DMS153 (cell line): ENCODE data around the gene KCNH5.
A peak's percentile ranks its signal among the peaks of the same experiment; 100 is the strongest.

ENCODE experiments used
- DNase-seq: peaks from one replicate; lab custom pipeline; 2025; lab: John Stamatoyannopoulos, UW

The KCNH5 gene

GRCh38 chr14:62739647-62740046, 305.6 kb downstream of the KCNH5 start:
- DNase-seq, result no peak

- DNase-seq, result no peak
Measured at GRCh38 chr14:62736048-62737043, 308.9 kb downstream of the KCNH5 start.

GRCh38 chr14:62734831-62735230, 310.4 kb downstream of the KCNH5 start:
- no peak for DNase-seq

GRCh38 chr14:62722406-62722805, 322.9 kb downstream of the KCNH5 start:
- no peak for DNase-seq

GRCh38 chr14:62718629-62719028, 326.6 kb downstream of the KCNH5 start:
- DNase-seq, result no peak

- peak; percentile 26 for DNase-seq
Measured at GRCh38 chr14:62711351-62712023, 333.8 kb downstream of the KCNH5 start.

GRCh38 chr14:62710811-62711210, 334.4 kb downstream of the KCNH5 start:
- no peak for DNase-seq

GRCh38 chr14:62709773-62710172, 335.5 kb downstream of the KCNH5 start:
- DNase-seq, result no peak

GRCh38 chr14:62706217-62706616, 339.0 kb downstream of the KCNH5 start:
- DNase-seq, result no peak

- no peak for DNase-seq
Measured at GRCh38 chr14:62697461-62697860, 347.8 kb downstream of the KCNH5 start.

GRCh38 chr14:62696929-62697328, 348.3 kb downstream of the KCNH5 start:
- DNase-seq, result no peak

GRCh38 chr14:62696331-62696924, 348.8 kb downstream of the KCNH5 start:
- DNase-seq, result no peak

GRCh38 chr14:62694075-62694474, 351.2 kb downstream of the KCNH5 start:
- DNase-seq, result no peak

GRCh38 chr14:62692490-62693106, 352.7 kb downstream of the KCNH5 start:
- no peak for DNase-seq

- DNase-seq, result peak; percentile 95
Measured at GRCh38 chr14:62691647-62692489, 353.4 kb downstream of the KCNH5 start.

- peak; percentile 66 for DNase-seq
Measured at GRCh38 chr14:62689733-62690132, 355.5 kb downstream of the KCNH5 start.

GRCh38 chr14:62687818-62688217, 357.4 kb downstream of the KCNH5 start:
- DNase-seq, result no peak

GRCh38 chr14:62684376-62684775, 360.9 kb downstream of the KCNH5 start:
- DNase-seq, result no peak

- DNase-seq, result no peak
Measured at GRCh38 chr14:62682208-62682607, 363.1 kb downstream of the KCNH5 start.

- no peak for DNase-seq
Measured at GRCh38 chr14:62674563-62675237, 370.6 kb downstream of the KCNH5 start.
